Thoracic aorta (tissue), 2 donors: ENCODE data around the gene MYPOP. TPM values are rescaled to one million over a fixed set of nuclear protein-coding genes. Genes with fewer than 3 reads are reported as not detected.

Experiments used
- ATAC-seq: fragments of 150-250 bp; one replicate; pipeline ENCODE4 v1.8.0; 2017; ENCODE audit warnings: low read depth; ENCODE audit not compliant: insufficient number of reproducible peaks, low FRiP score
- DNase-seq: peaks from one replicate; pipeline ENCODE4 v3.0.0-alpha.2; 2020; ENCODE audit warnings: low spot score
- H3K27ac ChIP-seq, 2 donors: fragments of 200-600 bp; sonication (generic); 1 replicate in 1 of 2; 2 replicates in 1 of 2; pipeline ENCODE4 v1.5.1; 2016; ENCODE audit warnings: mild to moderate bottlenecking in 2 of 2, moderate library complexity in 2 of 2
- H3K27me3 ChIP-seq: fragments of 200-600 bp; sonication (generic); replicated peaks from 2 replicates; pipeline ENCODE4 v1.6.0; 2016; ENCODE audit warnings: mild to moderate bottlenecking; ENCODE audit not compliant: insufficient read depth
- H3K36me3 ChIP-seq: fragments of 200-600 bp; sonication (generic); one replicate; pipeline ENCODE4 v1.5.1; 2016
- H3K4me1 ChIP-seq, 2 donors: fragments of 200-600 bp; sonication (generic); 1 replicate in 1 of 2; 2 replicates in 1 of 2; pipeline versions ENCODE4 v1.5.1 to v1.6.0; 2016; ENCODE audit warnings: low read depth in 2 of 2, mild to moderate bottlenecking in 1 of 2; ENCODE audit not compliant: control insufficient read depth in 1 of 2
- H3K4me3 ChIP-seq: fragments of 200-600 bp; sonication (generic); 2 replicates; pipeline ENCODE4 v1.5.1; 2016; ENCODE audit warnings: mild to moderate bottlenecking
- H3K9me3 ChIP-seq: fragments of 200-600 bp; sonication (generic); 2 replicates; pipeline ENCODE4 v1.5.1; 2016
- CTCF ChIP-seq: fragments of 200-600 bp; sonication (generic); IDR thresholded peaks from one replicate; pipeline ENCODE4 v1.5.1; 2019; ENCODE audit warnings: antibody characterized with exemption
- total RNA-seq, 2 donors: library from RNA; depleted of rRNA; stranded (reverse); fragments of >200 nt; gene quantifications; one replicate each; pipeline versions ENCODE4 v1.1.0 to v1.2.3, GENCODE V29; 2016

Gene MYPOP
- total RNA-seq, 2 donors from 2014 or later: 6.1 to 8.8 TPM

- DNase-seq (peak; percentile 95), ATAC-seq (peak; percentile 98)
- Histone ChIP-seq H3K27me3 (peaks cover 9% of the 10 kb centered on the region), H3K27ac (peak within 1 kb of the TSS; percentile 84), H3K9me3 (no peaks in the 10 kb centered on the region), H3K4me1 (peaks cover 13 to 30% of the 10 kb centered on the region in 2 donors), H3K36me3 (peaks cover 11% of the 10 kb centered on the region), H3K4me3 (peak within 1 kb of the TSS; percentile 85)
- TF ChIP-seq CTCF: no peak
These were observed 39.7 kb downstream of the MYPOP start, which contains the start of gene SYMPK for GRCh38 chr19:45862564-45863334. TSS of gene SYMPK (minus strand) at chr19:45863147. CDS start at chr19:45854495, 8,652 bp downstream.

DNA sequence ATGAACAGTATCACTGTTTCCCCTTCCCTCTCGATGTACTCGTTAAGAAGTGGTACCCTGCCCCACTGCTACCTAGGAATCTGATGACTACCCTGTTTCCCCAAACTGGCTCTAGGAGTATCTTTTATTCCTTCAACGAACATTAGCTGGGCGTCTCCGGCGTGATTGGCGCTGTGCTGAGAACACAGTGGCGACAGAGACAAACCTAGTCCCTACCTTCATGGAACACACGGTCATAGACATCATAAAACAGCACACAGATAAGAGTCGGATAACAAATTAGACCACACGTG, 40.2 kb downstream of the MYPOP start:
- DNase-seq (no peak), ATAC-seq (no peak)
- no peaks in the 10 kb centered on the region for H3K9me3 ChIP-seq
- peaks cover 13 to 30% of the 10 kb centered on the region in 2 donors for H3K4me1 ChIP-seq
- H3K27ac ChIP-seq: peak overlapping the region; percentile 84
- peak overlapping the region; percentile 85 for H3K4me3 ChIP-seq
- TF ChIP-seq CTCF: no peak
- H3K36me3 ChIP-seq: peaks cover 11% of the 10 kb centered on the region
- H3K27me3 ChIP-seq: peaks cover 9% of the 10 kb centered on the region

DNA sequence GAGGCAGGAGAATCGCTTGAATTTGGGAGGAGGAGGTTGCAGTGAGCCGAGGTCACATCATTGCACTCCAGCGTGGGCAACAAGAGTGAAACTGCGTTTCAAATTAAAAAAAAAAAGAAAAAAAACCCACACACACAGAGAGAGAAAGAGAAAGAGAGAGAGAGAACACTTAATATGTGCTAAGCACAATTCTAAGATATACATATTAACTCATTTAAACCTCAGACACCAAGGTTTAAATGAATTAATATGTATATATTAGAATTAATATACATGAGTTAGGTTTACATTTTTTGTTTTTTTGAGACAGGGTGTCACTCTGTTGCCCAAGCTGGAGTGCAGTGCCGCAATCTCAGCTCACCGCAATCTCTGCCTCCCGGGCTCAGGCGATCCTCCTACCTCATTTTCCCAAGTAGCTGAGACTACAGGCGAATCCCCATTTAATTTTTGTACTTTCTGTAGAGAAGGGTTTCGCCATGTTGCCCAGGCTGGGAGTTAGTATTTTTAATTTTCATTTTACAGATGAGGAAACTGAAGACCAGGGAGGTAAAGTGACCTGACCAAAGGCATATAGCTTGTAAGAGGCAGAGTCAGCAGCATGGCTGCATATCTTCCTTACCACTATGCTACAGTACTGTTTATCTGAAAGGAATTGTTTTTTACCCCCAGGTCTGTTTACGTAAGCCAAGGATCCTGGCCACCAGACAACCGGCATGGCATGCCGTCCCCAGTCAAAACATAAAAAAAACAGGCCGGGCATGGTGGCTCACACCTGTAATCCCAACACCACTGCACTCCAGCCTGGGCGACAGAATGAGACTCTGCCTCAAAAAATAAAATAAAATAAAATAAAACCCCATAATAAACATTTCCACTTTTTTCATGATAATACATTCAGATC, 41.8 kb downstream of the MYPOP start:
- H3K27me3 ChIP-seq: peaks cover 9% of the 10 kb centered on the region
- ATAC-seq (no peak), DNase-seq (no peak)
- no peak overlapping the region for H3K27ac ChIP-seq
- H3K4me3 ChIP-seq: no peak overlapping the region
- peaks cover 11% of the 10 kb centered on the region for H3K36me3 ChIP-seq
- H3K9me3 ChIP-seq: no peaks in the 10 kb centered on the region
- no peak for TF ChIP-seq CTCF
- peaks cover 13 to 30% of the 10 kb centered on the region in 2 donors for H3K4me1 ChIP-seq

DNA sequence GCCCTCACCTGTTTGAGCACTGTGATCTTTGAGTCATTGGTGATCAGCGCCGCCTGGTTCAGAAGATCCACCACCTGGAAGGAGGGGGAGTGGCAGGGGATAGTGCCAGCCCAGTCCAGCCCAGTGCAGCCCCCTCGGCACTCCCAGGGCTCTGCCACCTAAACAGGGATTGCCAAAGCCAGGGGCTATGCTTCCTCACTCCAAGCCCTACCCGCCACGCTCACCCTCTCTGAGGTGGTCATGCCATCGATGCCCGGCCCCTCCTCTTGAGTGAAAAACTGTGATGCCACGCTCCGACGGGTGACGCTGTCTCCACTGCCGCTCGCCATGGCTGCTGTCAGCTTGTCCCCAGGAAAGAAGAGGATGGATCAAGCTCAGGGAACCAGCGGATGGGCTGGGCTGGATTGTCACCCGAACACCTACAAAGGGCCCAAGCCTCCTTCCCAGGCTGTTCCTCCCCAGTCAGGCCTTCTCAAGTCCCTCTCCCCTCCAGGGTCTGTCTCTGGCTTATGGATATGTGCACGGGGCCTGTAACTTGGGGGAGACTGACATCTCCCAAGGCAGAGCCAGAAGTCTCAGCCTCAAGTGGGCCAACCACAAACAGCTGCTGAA, 48.1 kb downstream of the MYPOP start:
- no peak overlapping the region for H3K4me3 ChIP-seq
- no peaks in the 10 kb centered on the region for H3K9me3 ChIP-seq
- H3K36me3 ChIP-seq: peaks cover 43% of the 10 kb centered on the region
- no peaks in the 10 kb centered on the region for H3K27me3 ChIP-seq
- DNase-seq (no peak), ATAC-seq (no peak)
- no peak overlapping the region for H3K27ac ChIP-seq
- no peak for TF ChIP-seq CTCF
- no peaks in the 10 kb centered on the region for H3K4me1 ChIP-seq

DNA sequence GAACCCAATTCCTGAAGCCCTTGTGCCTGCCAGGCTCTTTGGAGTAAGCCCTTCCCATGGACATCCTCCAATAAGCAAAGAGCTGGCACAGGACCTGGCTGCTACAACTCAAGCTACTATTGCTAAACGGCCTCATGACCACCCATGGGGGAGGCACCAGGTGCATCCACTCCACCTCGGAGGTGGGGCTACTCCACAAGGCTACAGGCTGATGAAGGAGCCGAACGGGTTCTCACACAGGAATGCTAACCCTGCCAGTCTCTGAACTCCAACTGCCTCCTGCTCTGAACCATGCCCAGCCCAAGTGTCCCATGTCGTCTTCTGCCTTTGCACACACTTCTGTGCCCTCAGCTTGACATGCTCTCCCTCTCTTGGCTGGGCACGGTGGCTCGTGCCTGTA, 49.4 kb downstream of the MYPOP start:
- ATAC-seq: no peak
- H3K36me3 ChIP-seq: peaks cover 51% of the 10 kb centered on the region

More for the DNA sequence above, 49.4 kb downstream of the MYPOP start:
- Histone ChIP-seq H3K27me3 (no peaks in the 10 kb centered on the region), H3K4me1 (no peaks in the 10 kb centered on the region), H3K27ac (no peak overlapping the region), H3K9me3 (no peaks in the 10 kb centered on the region), H3K4me3 (no peak overlapping the region)
- no peak for TF ChIP-seq CTCF
- no peak for DNase-seq
